ENCODE data around the gene TSPAN10. TPM values are rescaled to one million over a fixed set of nuclear protein-coding genes. Genes with fewer than 3 reads are reported as not detected.

Gene TSPAN10
- total RNA-seq, 1 experiment from 2014 or later, result 4.0 TPM

GRCh38 chr17:81660441-81660840, 23.4 kb downstream of the TSPAN10 start:
- H3K36me3 ChIP-seq (ENCODE audit: control insufficient read depth, insufficient read depth, low read length), result no peaks in the 10 kb centered on the region
- no TSS peak for BruUV-seq (replicated peaks)
- H3K9me3 ChIP-seq, result no peaks in the 10 kb centered on the region
- peaks cover 2% of the 10 kb centered on the region for H3K36me3 Mint-ChIP-seq (ENCODE audit: insufficient read depth, unreplicated experiment)
- ChIA-PET CTCF (no interaction called here), POLR2A (no interaction called here)
- H3K4me3 Mint-ChIP-seq (ENCODE audit: unreplicated experiment), result no peak overlapping the region
- H3K4me1 Mint-ChIP-seq (ENCODE audit: low read depth, unreplicated experiment), result no peaks in the 10 kb centered on the region
- intact Hi-C loops (cut with micrococcal nuclease; ENCODE audit: unreplicated experiment), result no loop called here
- H3K4me1 ChIP-seq, result peaks cover 18% of the 10 kb centered on the region
- no peak for DNase-seq
- no peak for TF ChIP-seq CTCF (IDR thresholded peaks at IDR 0.05; ENCODE audit: insufficient read depth in 1 of 2, low read depth in 1 of 2, low read length in 1 of 2, severe bottlenecking in 1 of 2, unreplicated experiment in 1 of 2)
- no peaks in the 10 kb centered on the region for H3K27me3 ChIP-seq (replicated peaks; ENCODE audit: control insufficient read depth, insufficient read depth, low read length)
- no peaks in the 10 kb centered on the region for H3K9me3 Mint-ChIP-seq (ENCODE audit: unreplicated experiment)
- no peak overlapping the region for H3K27ac Mint-ChIP-seq (ENCODE audit: unreplicated experiment)
- H3K27me3 Mint-ChIP-seq (ENCODE audit: insufficient read depth, unreplicated experiment), result no peaks in the 10 kb centered on the region
- H3K4me3 ChIP-seq (ENCODE audit: low read depth, low read length), result no peak overlapping the region

- H3K9me3 Mint-ChIP-seq (ENCODE audit: unreplicated experiment), result no peaks in the 10 kb centered on the region
These were observed 25.0 kb downstream of the TSPAN10 start for GRCh38 chr17:81662002-81662401.

GRCh38 chr17:81664051-81664470, 27.1 kb downstream of the TSPAN10 start:
- CTCF ChIA-PET, result no interaction called here
- POLR2A ChIA-PET, result no interaction called here

More at GRCh38 chr17:81662002-81662401, 25.0 kb downstream of the TSPAN10 start:
- Histone ChIP-seq H3K36me3 (ENCODE audit: control insufficient read depth, insufficient read depth, low read length) (no peaks in the 10 kb centered on the region), H3K27me3 (replicated peaks; ENCODE audit: control insufficient read depth, insufficient read depth, low read length) (no peaks in the 10 kb centered on the region), H3K4me1 (peaks cover 21% of the 10 kb centered on the region), H3K9me3 (no peaks in the 10 kb centered on the region), H3K4me3 (ENCODE audit: low read depth, low read length) (no peak overlapping the region)
- H3K27ac Mint-ChIP-seq (ENCODE audit: unreplicated experiment), result no peak overlapping the region
- H3K27me3 Mint-ChIP-seq (ENCODE audit: insufficient read depth, unreplicated experiment), result no peaks in the 10 kb centered on the region
- ChIA-PET POLR2A (interaction anchor here (0.6 to 1.0 kb wide), 2 partner anchors 11 to 21 kb away, joined by 3 to 7 read pairs; partner anchors contain the start of genes ARL16 and HGS), CTCF (no interaction called here)
- no TSS peak for BruUV-seq (replicated peaks)
- H3K36me3 Mint-ChIP-seq (ENCODE audit: insufficient read depth, unreplicated experiment), result peaks cover 15% of the 10 kb centered on the region
- no peak overlapping the region for H3K4me3 Mint-ChIP-seq (ENCODE audit: unreplicated experiment)
- TF ChIP-seq CTCF (IDR thresholded peaks at IDR 0.05; ENCODE audit: insufficient read depth in 1 of 2, low read depth in 1 of 2, low read length in 1 of 2, severe bottlenecking in 1 of 2, unreplicated experiment in 1 of 2), result no peak
- H3K4me1 Mint-ChIP-seq (ENCODE audit: low read depth, unreplicated experiment), result peaks cover 10% of the 10 kb centered on the region
- no peak for DNase-seq
- intact Hi-C loops (cut with micrococcal nuclease; ENCODE audit: unreplicated experiment), result no loop called here

More at GRCh38 chr17:81664051-81664470, 27.1 kb downstream of the TSPAN10 start:
- no peaks in the 10 kb centered on the region for H3K27me3 Mint-ChIP-seq (ENCODE audit: insufficient read depth, unreplicated experiment)
- H3K36me3 ChIP-seq (ENCODE audit: control insufficient read depth, insufficient read depth, low read length), result 0 out of 2 replicates have a peak, but pooled peaks cover 2% of the 10 kb centered on the region
- no peak for TF ChIP-seq CTCF (IDR thresholded peaks at IDR 0.05; ENCODE audit: insufficient read depth in 1 of 2, low read depth in 1 of 2, low read length in 1 of 2, severe bottlenecking in 1 of 2, unreplicated experiment in 1 of 2)
- H3K36me3 Mint-ChIP-seq (ENCODE audit: insufficient read depth, unreplicated experiment), result peaks cover 32% of the 10 kb centered on the region
- intact Hi-C loops (cut with micrococcal nuclease; ENCODE audit: unreplicated experiment), result no loop called here
- no peaks in the 10 kb centered on the region for H3K9me3 Mint-ChIP-seq (ENCODE audit: unreplicated experiment)
- no peak overlapping the region for H3K27ac Mint-ChIP-seq (ENCODE audit: unreplicated experiment)
- no peak for DNase-seq
- H3K9me3 ChIP-seq, result no peaks in the 10 kb centered on the region
- no peak overlapping the region for H3K4me3 Mint-ChIP-seq (ENCODE audit: unreplicated experiment)
- no peak overlapping the region for H3K4me3 ChIP-seq (ENCODE audit: low read depth, low read length)
- peaks cover 24% of the 10 kb centered on the region for H3K4me1 Mint-ChIP-seq (ENCODE audit: low read depth, unreplicated experiment)
- no peaks in the 10 kb centered on the region for H3K27me3 ChIP-seq (replicated peaks; ENCODE audit: control insufficient read depth, insufficient read depth, low read length)
- peaks cover 27% of the 10 kb centered on the region for H3K4me1 ChIP-seq
- BruUV-seq (replicated peaks), result no TSS peak

Measured in Caco-2 (cell line).